Daoy (cell line): ENCODE data around the gene ASPG. TPM values are rescaled to one million over a fixed set of nuclear protein-coding genes. Genes with fewer than 3 reads are reported as not detected.

Experiments used
- DNase-seq: peaks from one replicate; pipeline ENCODE4 v3.0.0-alpha.2; 2015; ENCODE audit warnings: low read depth
- total RNA-seq: library from RNA; depleted of rRNA; stranded (reverse); fragments of >200 nt; shearing (Covaris generic); gene quantifications from 2 replicates; pipeline ENCODE4 v1.2.3, GENCODE V29; 2014

Gene ASPG
- total RNA-seq, 1 experiment from 2014 or later = not detected

- DNase-seq = no peak
Observed at GRCh38 chr14:104135904-104136471, 50.5 kb downstream of the ASPG start.

GRCh38 chr14:104136472-104137296 is 51.2 kb downstream of the ASPG start:
- peak; percentile 37 for DNase-seq

GRCh38 chr14:104137297-104138097 is 52.0 kb downstream of the ASPG start:
- peak; percentile 80 for DNase-seq

GRCh38 chr14:104138098-104138717 is 52.7 kb downstream of the ASPG start, which contains the start of gene KIF26A:
Gene KIF26A, plus strand, starts transcription at chr14:104138587. Its CDS starts 136 bp downstream, at chr14:104138723.
- peak; percentile 77 for DNase-seq

GRCh38 chr14:104138718-104139459 is 53.4 kb downstream of the ASPG start:
- DNase-seq = no peak

GRCh38 chr14:104139460-104140212 is 54.1 kb downstream of the ASPG start:
- no peak for DNase-seq

GRCh38 chr14:104140213-104140462 is 54.6 kb downstream of the ASPG start:
- no peak for DNase-seq

- DNase-seq = no peak
Observed at GRCh38 chr14:104140463-104141331, 55.2 kb downstream of the ASPG start.

- no peak for DNase-seq
Observed at GRCh38 chr14:104141621-104142091, 56.2 kb downstream of the ASPG start.

- DNase-seq = no peak
Observed at GRCh38 chr14:104142136-104142945, 56.8 kb downstream of the ASPG start.

- DNase-seq = no peak
Observed at GRCh38 chr14:104142946-104143470, 57.5 kb downstream of the ASPG start.

- no peak for DNase-seq
Observed at GRCh38 chr14:104143521-104144452, 58.3 kb downstream of the ASPG start.

GRCh38 chr14:104144453-104144790 is 58.9 kb downstream of the ASPG start:
- DNase-seq = no peak

- DNase-seq = peak; percentile 5
Observed at GRCh38 chr14:104144911-104145825, 59.7 kb downstream of the ASPG start.

- DNase-seq = no peak
Observed at GRCh38 chr14:104145826-104146601, 60.5 kb downstream of the ASPG start.
